Activated naive CD4-positive, alpha-beta T cell treated with anti-CD3 and anti-CD28 coated beads, Interleukin-2, amount 50 U/mL, for 72 hours (primary cell): Measurements from ENCODE around the gene HBS1L. TPM values are rescaled to one million over a fixed set of nuclear protein-coding genes. Genes with fewer than 3 reads are reported as not detected.
A peak's percentile ranks its signal among the peaks of the same experiment; 100 is the strongest.

Experiments
- ATAC-seq, 2 donors: fragments of 150-1000 bp; cut with Tn5 transposase; 2 replicates each; pipeline ENCODE4 v1.10.0; 2021; ENCODE audit warnings: mild to moderate bottlenecking in 2 of 2, moderate library complexity in 2 of 2
- DNase-seq, 2 donors: peaks; one replicate each; pipeline ENCODE4 v3.0.0; 2021 to 2022; ENCODE audit warnings: low spot score in 2 of 2
- H3K27ac Mint-ChIP-seq, 2 donors: one replicate each; pipeline ENCODE4 v1.8.0; 2022; ENCODE audit warnings: mild to moderate bottlenecking in 2 of 2, mixed read lengths in 2 of 2
- H3K36me3 Mint-ChIP-seq, 2 donors: one replicate each; pipeline ENCODE4 v1.8.0; 2022; ENCODE audit warnings: mixed read lengths in 2 of 2
- H3K9me3 Mint-ChIP-seq, 2 donors: one replicate each; pipeline ENCODE4 v1.8.0; 2022; ENCODE audit warnings: mixed read lengths in 2 of 2
- total RNA-seq, 2 donors: library from RNA; stranded (reverse); gene quantifications; one replicate each; pipeline ENCODE4 v1.2.3, GENCODE V29; 2022

Gene HBS1L
- total RNA-seq, 2 donors from 2014 or later, result 147 to 234 TPM

- ATAC-seq (no peak), DNase-seq (no peak)
- peaks cover 10 to 26% of the 10 kb centered on the region in 2 donors for H3K36me3 Mint-ChIP-seq
- peak overlapping the region in 1 of 2 donors; percentile 21 for H3K27ac Mint-ChIP-seq
- no peaks in the 10 kb centered on the region for H3K9me3 Mint-ChIP-seq
These were observed 57.3 kb downstream of the HBS1L start for GRCh38 chr6:134997133-134997995.

- Mint-ChIP-seq H3K36me3 (peaks cover 10 to 26% of the 10 kb centered on the region in 2 donors), H3K27ac (no peak overlapping the region), H3K9me3 (no peaks in the 10 kb centered on the region)
- ATAC-seq, result no peak
- DNase-seq, result no peak
These were observed 59.1 kb downstream of the HBS1L start for GRCh38 chr6:134995536-134995935.

GRCh38 chr6:134994431-134994830 is 60.2 kb downstream of the HBS1L start:
- Mint-ChIP-seq H3K9me3 (no peaks in the 10 kb centered on the region), H3K36me3 (peaks cover 10 to 26% of the 10 kb centered on the region in 2 donors), H3K27ac (no peak overlapping the region)
- ATAC-seq (no peak), DNase-seq (no peak)

GRCh38 chr6:134992155-134992554 is 62.5 kb downstream of the HBS1L start:
- H3K27ac Mint-ChIP-seq, result no peak overlapping the region
- H3K36me3 Mint-ChIP-seq, result peaks cover 9 to 21% of the 10 kb centered on the region in 2 donors
- ATAC-seq (no peak), DNase-seq (no peak)
- no peaks in the 10 kb centered on the region for H3K9me3 Mint-ChIP-seq

GRCh38 chr6:134990262-134990661 is 64.4 kb downstream of the HBS1L start:
- peaks cover 4 to 14% of the 10 kb centered on the region in 2 donors for H3K36me3 Mint-ChIP-seq
- no peak for DNase-seq
- no peaks in the 10 kb centered on the region for H3K9me3 Mint-ChIP-seq
- ATAC-seq, result no peak
- no peak overlapping the region for H3K27ac Mint-ChIP-seq

- ATAC-seq (no peak), DNase-seq (no peak)
- peaks cover 24 to 39% of the 10 kb centered on the region in 2 donors for H3K36me3 Mint-ChIP-seq
- no peak overlapping the region for H3K27ac Mint-ChIP-seq
- H3K9me3 Mint-ChIP-seq, result no peaks in the 10 kb centered on the region
These were observed 69.8 kb downstream of the HBS1L start for GRCh38 chr6:134984821-134985220.

- H3K9me3 Mint-ChIP-seq, result no peaks in the 10 kb centered on the region
- H3K36me3 Mint-ChIP-seq, result peaks cover 24 to 39% of the 10 kb centered on the region in 2 donors
- no peak overlapping the region for H3K27ac Mint-ChIP-seq
- ATAC-seq (no peak), DNase-seq (no peak)
These were observed 70.8 kb downstream of the HBS1L start for GRCh38 chr6:134983823-134984222.

GRCh38 chr6:134982161-134982560 is 72.5 kb downstream of the HBS1L start:
- H3K27ac Mint-ChIP-seq, result no peak overlapping the region
- DNase-seq (no peak), ATAC-seq (no peak)
- no peaks in the 10 kb centered on the region for H3K9me3 Mint-ChIP-seq
- peaks cover 25 to 35% of the 10 kb centered on the region in 2 donors for H3K36me3 Mint-ChIP-seq

- Mint-ChIP-seq H3K27ac (no peak overlapping the region), H3K36me3 (peaks cover 33 to 46% of the 10 kb centered on the region in 2 donors), H3K9me3 (no peaks in the 10 kb centered on the region)
- peak; percentile 24 to 54 for ATAC-seq
- DNase-seq, result no peak
These were observed 73.8 kb downstream of the HBS1L start for GRCh38 chr6:134980846-134981245.

- peak; percentile 91 to 97 for ATAC-seq
- Mint-ChIP-seq H3K9me3 (no peaks in the 10 kb centered on the region), H3K27ac (peak overlapping the region; percentile 75 to 82), H3K36me3 (peaks cover 43 to 54% of the 10 kb centered on the region in 2 donors)
- DNase-seq, result peak in 1 of 2 donors; percentile 53
These were observed 75.5 kb downstream of the HBS1L start for GRCh38 chr6:134979142-134979541.

- peaks cover 38 to 56% of the 10 kb centered on the region in 2 donors for H3K36me3 Mint-ChIP-seq
- no peak overlapping the region for H3K27ac Mint-ChIP-seq
- H3K9me3 Mint-ChIP-seq, result no peaks in the 10 kb centered on the region
- DNase-seq (no peak), ATAC-seq (no peak)
These were observed 80.3 kb downstream of the HBS1L start for GRCh38 chr6:134974370-134974769.

GRCh38 chr6:134967711-134968110 is 86.9 kb downstream of the HBS1L start:
- ATAC-seq (no peak), DNase-seq (no peak)
- Mint-ChIP-seq H3K36me3 (peaks cover 6 to 42% of the 10 kb centered on the region in 2 donors), H3K9me3 (no peaks in the 10 kb centered on the region), H3K27ac (no peak overlapping the region)

GRCh38 chr6:134964451-134965203 is 90.0 kb downstream of the HBS1L start:
- ATAC-seq (no peak), DNase-seq (no peak)
- H3K36me3 Mint-ChIP-seq, result peaks cover 17 to 66% of the 10 kb centered on the region in 2 donors
- peaks cover 0 to 12% of the 10 kb centered on the region in 2 donors for H3K9me3 Mint-ChIP-seq
- H3K27ac Mint-ChIP-seq, result no peak overlapping the region

GRCh38 chr6:134962421-134962820 is 92.2 kb downstream of the HBS1L start:
- ATAC-seq (no peak), DNase-seq (no peak)
- peaks cover 0 to 16% of the 10 kb centered on the region in 2 donors for H3K9me3 Mint-ChIP-seq
- peaks cover 17 to 68% of the 10 kb centered on the region in 2 donors for H3K36me3 Mint-ChIP-seq
- no peak overlapping the region for H3K27ac Mint-ChIP-seq

- ATAC-seq (peak in 1 of 2 donors; percentile 58), DNase-seq (no peak)
- Mint-ChIP-seq H3K36me3 (peaks cover 17 to 68% of the 10 kb centered on the region in 2 donors), H3K9me3 (peaks cover 0 to 16% of the 10 kb centered on the region in 2 donors), H3K27ac (no peak overlapping the region)
These were observed 93.3 kb downstream of the HBS1L start for GRCh38 chr6:134961366-134961765.

GRCh38 chr6:134959603-134960002 is 95.0 kb downstream of the HBS1L start:
- peaks cover 17 to 58% of the 10 kb centered on the region in 2 donors for H3K36me3 Mint-ChIP-seq
- DNase-seq, result no peak
- peaks cover 0 to 16% of the 10 kb centered on the region in 2 donors for H3K9me3 Mint-ChIP-seq
- no peak overlapping the region for H3K27ac Mint-ChIP-seq
- no peak for ATAC-seq

- DNase-seq (no peak), ATAC-seq (peak; percentile 38 to 44)
- Mint-ChIP-seq H3K9me3 (peaks cover 0 to 15% of the 10 kb centered on the region in 2 donors), H3K36me3 (peaks cover 10 to 29% of the 10 kb centered on the region in 2 donors), H3K27ac (peak overlapping the region in 1 of 2 donors; percentile 39)
These were observed 97.9 kb downstream of the HBS1L start for GRCh38 chr6:134956676-134957075.
